Spleen (tissue), 7 donors: ENCODE measurements around the gene CNTNAP2.

Experiments
- POLR2A ChIP-seq, 3 donors: fragments of 450-650 bp; IDR thresholded peaks; one replicate each; pipeline ENCODE4 v1.5.1; 2017; ENCODE audit warnings: antibody characterized with exemption in 3 of 3, mild to moderate bottlenecking in 1 of 3
- POLR2AphosphoS5 ChIP-seq, 3 donors: sonication (generic); formaldehyde crosslinking; IDR thresholded peaks; one replicate each; pipeline ENCODE4 v1.5.1; 2017; ENCODE audit warnings: antibody characterized with exemption in 3 of 3
- TF ChIP-seq, protein P1 (sequence below), 11 experiments: fragments of 200-600 bp in 7 of 11; fragments of 450-650 bp in 4 of 11; sonication (generic) in 4 of 11; IDR thresholded peaks in 8 of 11; conservative IDR thresholded peaks in 3 of 11; 1 replicate in 7 of 11; 2 replicates in 4 of 11; pipeline versions ENCODE4 v1.4.0 to v1.8.0; 2016 to 2021; ENCODE audit warnings: antibody characterized with exemption in 11 of 11, inconsistent platforms in 4 of 11, mild to moderate bottlenecking in 1 of 11
- donor health status: DM: no; HTN: no; CAD: no; lungs with moderate emphysema.
- donor health status: DM: no; HTN: no; CAD: no.
- donor health status: DM: no; HTN: no; CAD: no.

DNA sequence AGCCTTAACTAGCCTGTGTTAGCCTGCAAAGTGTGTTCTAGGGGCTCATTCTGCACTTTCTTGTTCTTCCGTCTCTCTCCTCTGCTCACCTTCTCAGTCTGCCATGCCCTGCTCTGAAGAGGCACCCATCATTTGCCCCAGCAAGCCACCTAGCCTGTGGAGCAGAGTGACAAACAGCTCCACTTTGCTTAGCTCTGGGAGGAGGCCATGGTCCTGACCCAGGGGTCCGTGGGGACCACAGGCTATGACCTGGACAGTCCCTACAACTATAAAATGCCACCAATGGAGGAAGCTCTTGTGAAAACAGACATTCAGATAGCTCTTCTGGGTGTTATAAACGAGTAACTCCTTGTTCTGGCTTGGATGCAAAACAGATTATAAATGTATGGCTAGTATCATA, 1029.6 kb downstream of the CNTNAP2 start:
- TF ChIP-seq, protein P1, sequence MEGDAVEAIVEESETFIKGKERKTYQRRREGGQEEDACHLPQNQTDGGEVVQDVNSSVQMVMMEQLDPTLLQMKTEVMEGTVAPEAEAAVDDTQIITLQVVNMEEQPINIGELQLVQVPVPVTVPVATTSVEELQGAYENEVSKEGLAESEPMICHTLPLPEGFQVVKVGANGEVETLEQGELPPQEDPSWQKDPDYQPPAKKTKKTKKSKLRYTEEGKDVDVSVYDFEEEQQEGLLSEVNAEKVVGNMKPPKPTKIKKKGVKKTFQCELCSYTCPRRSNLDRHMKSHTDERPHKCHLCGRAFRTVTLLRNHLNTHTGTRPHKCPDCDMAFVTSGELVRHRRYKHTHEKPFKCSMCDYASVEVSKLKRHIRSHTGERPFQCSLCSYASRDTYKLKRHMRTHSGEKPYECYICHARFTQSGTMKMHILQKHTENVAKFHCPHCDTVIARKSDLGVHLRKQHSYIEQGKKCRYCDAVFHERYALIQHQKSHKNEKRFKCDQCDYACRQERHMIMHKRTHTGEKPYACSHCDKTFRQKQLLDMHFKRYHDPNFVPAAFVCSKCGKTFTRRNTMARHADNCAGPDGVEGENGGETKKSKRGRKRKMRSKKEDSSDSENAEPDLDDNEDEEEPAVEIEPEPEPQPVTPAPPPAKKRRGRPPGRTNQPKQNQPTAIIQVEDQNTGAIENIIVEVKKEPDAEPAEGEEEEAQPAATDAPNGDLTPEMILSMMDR (IDR thresholded peaks at IDR 0.05 in 8 of 11, conservative IDR thresholded peaks at IDR 0.05 in 3 of 11) = no peak
- TF ChIP-seq POLR2A (IDR thresholded peaks at IDR 0.05) = no peak
- TF ChIP-seq POLR2AphosphoS5 (IDR thresholded peaks at IDR 0.05) = no peak
